CD14-positive monocyte (primary cell): ENCODE measurements around the gene TNFAIP6. TPM values are rescaled to one million over a fixed set of nuclear protein-coding genes. Genes with fewer than 3 reads are reported as not detected.

Experiments used
- DNase-seq, 3 donors: peaks; one replicate each; pipeline ENCODE4 v3.0.0-alpha.2; 2011 to 2022
- H2AFZ ChIP-seq: 2 replicates; pipeline ENCODE4 v1.6.0; 2012; ENCODE audit warnings: mild to moderate bottlenecking, low read depth, low read length, inconsistent platforms; ENCODE audit not compliant: insufficient read depth, poor library complexity, severe bottlenecking
- H3K27ac ChIP-seq, 2 donors: 1 replicate in 1 of 2; 2 replicates in 1 of 2; pipeline ENCODE4 v1.5.1; 2012 to 2013; ENCODE audit warnings: low read length in 2 of 2, control low read depth in 1 of 2, inconsistent platforms in 1 of 2, low read depth in 1 of 2, mild to moderate bottlenecking in 1 of 2
- H3K27me3 ChIP-seq, 2 donors: one replicate each; pipeline versions ENCODE4 v1.6.0 to v1.6.1; 2011 to 2013; ENCODE audit warnings: low read length in 2 of 2; ENCODE audit not compliant: control insufficient read depth in 2 of 2, insufficient read depth in 2 of 2
- H3K36me3 ChIP-seq, 2 donors: replicated peaks in 1 of 2; 1 replicate in 1 of 2; 2 replicates in 1 of 2; pipeline versions ENCODE4 v1.5.1 to v1.6.1; 2012 to 2013; ENCODE audit warnings: low read length in 2 of 2, control low read depth in 1 of 2, inconsistent platforms in 1 of 2, mild to moderate bottlenecking in 1 of 2; ENCODE audit not compliant: insufficient read depth in 2 of 2, control insufficient read depth in 1 of 2
- H3K4me1 ChIP-seq, 2 donors: 1 replicate in 1 of 2; 2 replicates in 1 of 2; pipeline versions ENCODE4 v1.5.1 to v1.6.1; 2012 to 2013; ENCODE audit warnings: low read length in 2 of 2, control low read depth in 1 of 2, inconsistent platforms in 1 of 2, mild to moderate bottlenecking in 1 of 2, moderate library complexity in 1 of 2; ENCODE audit not compliant: insufficient read depth in 2 of 2, control insufficient read depth in 1 of 2
- H3K4me2 ChIP-seq: replicated peaks from 2 replicates; pipeline ENCODE3; 2012; ENCODE audit warnings: low read length, moderate library complexity, mild to moderate bottlenecking; ENCODE audit not compliant: poor library complexity, severe bottlenecking; ENCODE audit errors: extremely low read depth
- H3K4me3 ChIP-seq, 3 experiments: fragments of 200-600 bp in 1 of 3; sonication (generic) in 1 of 3; replicated peaks in 1 of 3; 1 replicate in 2 of 3; 2 replicates in 1 of 3; pipeline ENCODE4 v1.5.1; 2011 to 2013; ENCODE audit warnings: low read length in 3 of 3, mild to moderate bottlenecking in 3 of 3, control low read depth in 2 of 3, low read depth in 2 of 3, inconsistent platforms in 1 of 3, moderate library complexity in 1 of 3
- H3K79me2 ChIP-seq: 2 replicates; pipeline ENCODE4 v1.6.0; 2012; ENCODE audit warnings: mild to moderate bottlenecking, control low read depth, inconsistent platforms, low read length, moderate library complexity; ENCODE audit not compliant: insufficient read depth
- H3K9ac ChIP-seq: 2 replicates; pipeline ENCODE4 v1.6.0; 2017; ENCODE audit warnings: low read length, mild to moderate bottlenecking; ENCODE audit not compliant: insufficient read depth, poor library complexity, severe bottlenecking
- H3K9me3 ChIP-seq, 2 donors: replicated peaks in 1 of 2; 1 replicate in 1 of 2; 2 replicates in 1 of 2; pipeline versions ENCODE4 v1.5.1 to v1.6.1; 2012 to 2013; ENCODE audit warnings: low read length in 2 of 2, control low read depth in 1 of 2; ENCODE audit not compliant: control insufficient read depth in 1 of 2, insufficient read depth in 1 of 2
- H4K20me1 ChIP-seq: 2 replicates; pipeline ENCODE4 v1.6.0; 2012; ENCODE audit warnings: mild to moderate bottlenecking, low read length, control low read depth, moderate library complexity; ENCODE audit not compliant: insufficient read depth
- H3K27ac Mint-ChIP-seq, 7 donors: one replicate each; pipeline ENCODE4 v1.8.0; 2020; ENCODE audit warnings: mild to moderate bottlenecking in 7 of 7, mixed read lengths in 7 of 7, moderate library complexity in 6 of 7, inconsistent platforms in 2 of 7
- H3K27me3 Mint-ChIP-seq, 3 donors: one replicate each; pipeline ENCODE4 v1.8.0; 2021 to 2022; ENCODE audit warnings: low read depth in 3 of 3, mild to moderate bottlenecking in 3 of 3, mixed read lengths in 3 of 3, moderate library complexity in 3 of 3, inconsistent platforms in 1 of 3
- H3K36me3 Mint-ChIP-seq, 2 donors: one replicate each; pipeline ENCODE4 v1.8.0; 2020; ENCODE audit warnings: mixed read lengths in 2 of 2, inconsistent platforms in 1 of 2, mild to moderate bottlenecking in 1 of 2
- H3K4me1 Mint-ChIP-seq: one replicate; pipeline ENCODE4 v1.8.0; 2020; ENCODE audit warnings: mild to moderate bottlenecking, mixed read lengths
- H3K4me3 Mint-ChIP-seq, 2 donors: one replicate each; pipeline ENCODE4 v1.8.0; 2020; ENCODE audit warnings: mild to moderate bottlenecking in 2 of 2, mixed read lengths in 2 of 2, moderate library complexity in 1 of 2
- H3K9me3 Mint-ChIP-seq, 7 donors: one replicate each; pipeline ENCODE4 v1.8.0; 2020 to 2022; ENCODE audit warnings: mixed read lengths in 7 of 7, mild to moderate bottlenecking in 6 of 7, moderate library complexity in 6 of 7, inconsistent platforms in 2 of 7
- CTCF ChIP-seq: fragments of 200-600 bp; IDR thresholded peaks from one replicate; pipeline ENCODE4 v1.8.0; 2022; ENCODE audit warnings: antibody characterized with exemption, mild to moderate bottlenecking
- WGBS: methylation state at CpG from one replicate; pipeline ENCODE4 v1.1.5; 2013; ENCODE audit warnings: missing lambda C conversion rate; ENCODE audit not compliant: insufficient coverage; 5-methylcytosine and 5-hydroxymethylcytosine counted together
- intact Hi-C, 2 donors: fragments of 100-400 bp; cut with micrococcal nuclease; formaldehyde crosslinking; loops; one replicate each; pipeline versions ENCODE4 v1.15.0 to v1.15.1; 2023
- polyA plus RNA-seq, 3 donors: library from polyadenylated mRNA; depleted of rRNA in 1 of 3; unstranded in 2 of 3; stranded (reverse) in 1 of 3; fragments of 300-500 nt in 2 of 3; fragments of >200 nt in 1 of 3; fragmentation: Illumina TruSeq in 2 of 3; gene quantifications; 1 replicate in 2 of 3; 2 replicates in 1 of 3; pipeline ENCODE4 v1.2.3, GENCODE V29; 2012 to 2021
- small RNA-seq: library from RNA; depleted of rRNA; stranded (forward); fragments of <200 nt; gene quantifications from one replicate; pipeline ENCODE3, GENCODE V24; 2012; ENCODE audit warnings: low read depth; ENCODE audit not compliant: insufficient read length

Gene TNFAIP6
- polyA plus RNA-seq, 3 donors: 2.6 to 8.2 (median 3.5) TPM

GRCh38 chr2:151422917-151423439, 65.6 kb downstream of the TNFAIP6 start:
- intact Hi-C loops: no loop called here

GRCh38 chr2:151423760-151424159, 66.4 kb downstream of the TNFAIP6 start:
- Histone ChIP-seq H3K9me3 (no peaks in the 10 kb centered on the region), H3K4me1 (no peaks in the 10 kb centered on the region), H3K27me3 (no peaks in the 10 kb centered on the region), H2AFZ (no peak overlapping the region), H3K4me2 (no peak overlapping the region), H3K36me3 (peaks cover 64 to 96% of the 10 kb centered on the region in 2 donors), H3K4me3 (no peak overlapping the region), H3K79me2 (peaks cover 77% of the 10 kb centered on the region), H4K20me1 (peaks cover 9% of the 10 kb centered on the region), H3K9ac (no peak overlapping the region), H3K27ac (peak overlapping the region in 1 of 2 donors; percentile 14)
- intact Hi-C loops: no loop called here
- no peaks in the 10 kb centered on the region for H3K27me3 Mint-ChIP-seq
- no peak for TF ChIP-seq CTCF
- H3K4me1 Mint-ChIP-seq: no peaks in the 10 kb centered on the region
- no peak overlapping the region for H3K4me3 Mint-ChIP-seq
- peak overlapping the region in 3 of 7 donors; percentile 2 to 70 (median 42) for H3K27ac Mint-ChIP-seq
- 100% methylated on average over 1 of the region's 3 CpGs for WGBS
- no peaks in the 10 kb centered on the region for H3K9me3 Mint-ChIP-seq
- peaks cover 62 to 89% of the 10 kb centered on the region in 2 donors for H3K36me3 Mint-ChIP-seq
- no peak for DNase-seq

More at GRCh38 chr2:151422917-151423439, 65.6 kb downstream of the TNFAIP6 start:
- TF ChIP-seq CTCF: no peak
- H3K4me3 ChIP-seq: no peak overlapping the region
- Mint-ChIP-seq H3K27me3 (no peaks in the 10 kb centered on the region), H3K27ac (peak overlapping the region in 2 of 7 donors; percentile 19 to 46), H3K36me3 (peaks cover 59 to 92% of the 10 kb centered on the region in 2 donors), H3K4me3 (no peak overlapping the region), H3K4me1 (no peaks in the 10 kb centered on the region), H3K9me3 (no peaks in the 10 kb centered on the region)
- H3K79me2 ChIP-seq: peaks cover 82% of the 10 kb centered on the region
- peaks cover 58 to 97% of the 10 kb centered on the region in 2 donors for H3K36me3 ChIP-seq
- no peaks in the 10 kb centered on the region for H3K4me1 ChIP-seq
- no peak overlapping the region for H3K9ac ChIP-seq
- DNase-seq: no peak
- no peaks in the 10 kb centered on the region for H3K27me3 ChIP-seq
- no peaks in the 10 kb centered on the region for H3K9me3 ChIP-seq
- H3K4me2 ChIP-seq: no peak overlapping the region
- H3K27ac ChIP-seq: peak overlapping the region in 1 of 2 donors; percentile 14
- H4K20me1 ChIP-seq: peaks cover 9% of the 10 kb centered on the region
- H2AFZ ChIP-seq: no peak overlapping the region
- WGBS: 86% methylated on average over 2 of the region's 3 CpGs

Small RNA genes within 50 kb of the gene (small RNA-seq; reads per million reads assigned to genes)
- not detected for gene MIR4773-1
- not detected for gene RN7SL124P

Other genes starting within 250 kb of the TNFAIP6 start
- gene RBM43, start 95.7 kb upstream of the TNFAIP6 start, polyA plus RNA-seq: 1 to 10 TPM in 1 of 3 donors, under 1 TPM in 2; 0.24 to 2.6 (median 0.38) TPM
- 10 to 100 TPM; 21.8 to 83.0 (median 72.3) TPM for gene NMI, start 67.9 kb upstream of the TNFAIP6 start, polyA plus RNA-seq
- gene RIF1, start 52.3 kb downstream of the TNFAIP6 start, polyA plus RNA-seq: 1 to 10 TPM; 3.8 to 9.3 (median 6.5) TPM